Measurements from ENCODE around the gene CFAP97. TPM values are rescaled to one million over a fixed set of nuclear protein-coding genes. Genes with fewer than 3 reads are reported as not detected.

Gene CFAP97
- polyA plus RNA-seq, 1 donor from 2014 or later, result 29.8 TPM

- H3K9me3 ChIP-seq (ENCODE audit: low read length), result no peaks in the 10 kb centered on the region
- H3K9ac ChIP-seq (ENCODE audit: low read length), result no peak overlapping the region
- no peak overlapping the region for H3K4me3 ChIP-seq (ENCODE audit: low read length)
- H3K9me2 ChIP-seq (ENCODE audit: insufficient read depth, low read length), result no peaks in the 10 kb centered on the region
- H3F3A ChIP-seq (ENCODE audit: insufficient read depth, low read length, poor library complexity, severe bottlenecking), result no peaks in the 10 kb centered on the region
- TF ChIP-seq MXI1 (conservative IDR thresholded peaks at IDR 0.05; ENCODE audit: poor library complexity, severe bottlenecking) (no peak), RAD21 (conservative IDR thresholded peaks at IDR 0.05) (no peak), SMC3 (conservative IDR thresholded peaks at IDR 0.05; ENCODE audit: poor library complexity) (no peak), CTCF (IDR thresholded peaks at IDR 0.05; ENCODE audit: poor library complexity, severe bottlenecking) (no peak), POLR2AphosphoS5 (IDR thresholded peaks at IDR 0.05) (no peak), EZH2 (IDR thresholded peaks at IDR 0.05; ENCODE audit: borderline replicate concordance, insufficient read depth, low read length, poor library complexity, severe bottlenecking) (no peak), EP300 (conservative IDR thresholded peaks at IDR 0.05; ENCODE audit: poor library complexity, severe bottlenecking) (no peak), TAF1 (IDR thresholded peaks at IDR 0.05; ENCODE audit: low read depth) (no peak)
- H4K20me1 ChIP-seq (ENCODE audit: insufficient read depth), result no peaks in the 10 kb centered on the region
- no peaks in the 10 kb centered on the region for H3K27me3 ChIP-seq (ENCODE audit: insufficient read depth, low read depth, low read length)
- H3K36me3 ChIP-seq (ENCODE audit: insufficient read depth, low read length), result no peaks in the 10 kb centered on the region
- H3K4me2 ChIP-seq (ENCODE audit: low read length), result no peak overlapping the region
- H3K27ac ChIP-seq (ENCODE audit: low read length), result no peak overlapping the region
- H2AFZ ChIP-seq (ENCODE audit: low read depth, low read length), result no peak overlapping the region
- H3K79me2 ChIP-seq (replicated peaks; ENCODE audit: insufficient read depth, low read length), result peaks cover 7% of the 10 kb centered on the region
Measured at GRCh38 chr4:185217408-185217975, 13.7 kb upstream of the CFAP97 start.

DNA sequence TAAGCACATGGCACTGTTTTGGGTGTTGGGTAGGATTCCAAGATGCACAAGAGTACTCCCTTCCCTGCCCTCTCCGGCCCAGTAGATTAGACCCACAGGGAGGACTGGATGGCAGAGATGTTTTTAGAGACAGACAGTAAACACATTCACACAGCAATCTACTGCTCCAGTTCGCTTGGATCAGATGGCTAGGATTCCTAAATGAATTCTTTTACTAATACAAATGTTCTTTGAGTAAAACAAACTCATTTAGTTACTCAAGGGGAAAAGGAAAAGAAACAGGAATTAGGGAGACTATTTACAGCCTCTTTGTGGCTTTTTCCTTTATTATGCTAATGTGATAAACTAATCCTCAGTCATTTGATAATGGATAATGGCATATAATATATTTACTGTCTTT lies 11.5 kb upstream of the CFAP97 start:
- Histone ChIP-seq H4K20me1 (ENCODE audit: insufficient read depth) (no peaks in the 10 kb centered on the region), H3K4me2 (ENCODE audit: low read length) (no peak overlapping the region), H2AFZ (ENCODE audit: low read depth, low read length) (no peak overlapping the region), H3K4me3 (ENCODE audit: low read length) (no peak overlapping the region), H3K79me2 (replicated peaks; ENCODE audit: insufficient read depth, low read length) (peaks cover 7% of the 10 kb centered on the region), H3K9me3 (ENCODE audit: low read length) (no peaks in the 10 kb centered on the region), H3F3A (ENCODE audit: insufficient read depth, low read length, poor library complexity, severe bottlenecking) (no peaks in the 10 kb centered on the region), H3K9ac (ENCODE audit: low read length) (no peak overlapping the region), H3K36me3 (ENCODE audit: insufficient read depth, low read length) (no peaks in the 10 kb centered on the region), H3K27ac (ENCODE audit: low read length) (no peak overlapping the region), H3K27me3 (ENCODE audit: insufficient read depth, low read depth, low read length) (no peaks in the 10 kb centered on the region), H3K9me2 (ENCODE audit: insufficient read depth, low read length) (no peaks in the 10 kb centered on the region)
- no peak for TF ChIP-seq TAF1 (IDR thresholded peaks at IDR 0.05; ENCODE audit: low read depth)
- no peak for TF ChIP-seq SMC3 (conservative IDR thresholded peaks at IDR 0.05; ENCODE audit: poor library complexity)
- TF ChIP-seq POLR2AphosphoS5 (IDR thresholded peaks at IDR 0.05), result no peak
- no peak for TF ChIP-seq REST (IDR thresholded peaks at IDR 0.05; ENCODE audit: borderline replicate concordance)
- no peak for TF ChIP-seq EP300 (conservative IDR thresholded peaks at IDR 0.05; ENCODE audit: poor library complexity, severe bottlenecking)
- no peak for TF ChIP-seq EZH2 (IDR thresholded peaks at IDR 0.05; ENCODE audit: borderline replicate concordance, insufficient read depth, low read length, poor library complexity, severe bottlenecking)
- TF ChIP-seq CTCF (IDR thresholded peaks at IDR 0.05; ENCODE audit: poor library complexity, severe bottlenecking), result no peak
- no peak for TF ChIP-seq MXI1 (conservative IDR thresholded peaks at IDR 0.05; ENCODE audit: poor library complexity, severe bottlenecking)
- no peak for TF ChIP-seq RAD21 (conservative IDR thresholded peaks at IDR 0.05)
